ENCODE measurements around the gene CRNN. TPM values are rescaled to one million over a fixed set of nuclear protein-coding genes. Genes with fewer than 3 reads are reported as not detected.

CRNN gene
- total RNA-seq, 1 donor from 2014 or later: not detected

- intact Hi-C loops (cut with micrococcal nuclease): no loop called here
- no peak for DNase-seq
- ATAC-seq: no peak
These were observed 54.2 kb downstream of the CRNN start, which contains the start of gene FLG2 for GRCh38 chr1:152359906-152360305. Gene FLG2 (minus strand): TSS chr1:152360006. CDS start chr1:152358884, 1,122 bp downstream.

Other genes starting within 250 kb of the CRNN start
- gene HRNR, start 190.1 kb downstream of the CRNN start, total RNA-seq: not detected
- not detected for gene FLG, start 89.0 kb downstream of the CRNN start, total RNA-seq
- gene FLG2, start 54.3 kb downstream of the CRNN start, total RNA-seq: not detected
- gene LCE5A, start 96.5 kb upstream of the CRNN start, total RNA-seq: not detected
- gene CRCT1, start 100.2 kb upstream of the CRNN start, total RNA-seq: not detected
- gene LCE3E, start 152.5 kb upstream of the CRNN start, total RNA-seq: not detected
- gene LCE3D, start 166.3 kb upstream of the CRNN start, total RNA-seq: not detected
- not detected for gene LCE3C, start 186.0 kb upstream of the CRNN start, total RNA-seq
- not detected for gene LCE3B, start 199.5 kb upstream of the CRNN start, total RNA-seq
- gene LCE3A, start 208.8 kb upstream of the CRNN start, total RNA-seq: not detected
- gene LCE2D, start 249.1 kb upstream of the CRNN start, total RNA-seq: not detected

All from left ventricle myocardium superior (tissue), 1 donor.